ENCODE data around the gene C1QTNF6. TPM values are rescaled to one million over a fixed set of nuclear protein-coding genes. Genes with fewer than 3 reads are reported as not detected.
"Not testable (repeated sequence)": the region's sequence is repeated elsewhere in the genome, so short reads cannot be mapped to it uniquely, and the experiment has no call there.

The C1QTNF6 gene
- total RNA-seq, 1 experiment from 2014 or later, result 15.2 TPM

DNA sequence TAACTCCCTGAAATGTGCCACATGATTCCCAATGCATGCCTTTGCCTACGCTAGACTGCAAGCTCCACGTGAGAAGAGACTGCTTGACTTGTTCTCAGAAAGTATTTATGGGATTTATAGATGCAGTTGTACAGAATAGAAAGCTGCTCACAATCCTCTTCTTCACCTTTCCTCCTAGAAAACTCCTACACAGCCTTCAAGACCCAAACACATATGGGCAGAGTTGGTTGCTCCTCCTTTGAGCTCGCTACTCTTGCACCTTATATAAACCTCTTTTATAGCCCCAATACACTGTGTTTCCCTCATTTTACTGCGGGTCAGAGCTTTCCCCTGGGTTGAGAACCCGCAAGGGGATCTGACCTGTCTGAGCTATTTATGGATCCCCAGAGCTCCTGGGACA, 16.4 kb downstream of the C1QTNF6 start:
- ChIA-PET POLR2A (no interaction called here), CTCF (no interaction called here), RAD21 (ENCODE audit: low non-redundant PET in 1 of 2, low total read pairs in 2 of 2, uncharacterized antibody in 2 of 2, unreplicated experiment in 2 of 2) (no interaction called here)
- Histone ChIP-seq H3K9me2 (ENCODE audit: insufficient read depth) (no peaks in the 10 kb centered on the region), H3K9me3 (ENCODE audit: control insufficient read depth in 1 of 2, insufficient read depth in 1 of 2, low read depth in 1 of 2, low read length in 2 of 2) (no peaks in the 10 kb centered on the region), H2AFZ (ENCODE audit: low read depth, low read length, poor library complexity, severe bottlenecking) (no peak overlapping the region), H3K4me1 (ENCODE audit: control insufficient read depth in 1 of 2, insufficient read depth in 2 of 2, low read length in 2 of 2) (peaks cover 0 to 15% of the 10 kb centered on the region in 2 experiments; a peak in 2 of 4 replicates), H3K79me2 (ENCODE audit: insufficient read depth, low read length) (no peaks in the 10 kb centered on the region), H3K27ac (ENCODE audit: low read depth, low read length) (no peak overlapping the region), H3K9ac (ENCODE audit: low read length) (no peak overlapping the region), H4K20me1 (ENCODE audit: insufficient read depth) (no peaks in the 10 kb centered on the region), H3K36me3 (ENCODE audit: control insufficient read depth in 1 of 2, insufficient read depth in 2 of 2, low read length in 2 of 2) (no peaks in the 10 kb centered on the region), H3K4me3 (replicated peaks in 1 of 2; ENCODE audit: low read depth in 1 of 2, low read length in 2 of 2) (no peak overlapping the region), H3K27me3 (ENCODE audit: insufficient read depth, low read length) (no peaks in the 10 kb centered on the region), H3K4me2 (ENCODE audit: low read length) (no peak overlapping the region)
- no peak for ATAC-seq
- DNase-seq (ENCODE audit: low read depth, low spot score), result no peak
- intact Hi-C loops (cut with micrococcal nuclease), result no loop called here
- no TSS peak for BruUV-seq (replicated peaks)
- TF ChIP-seq, protein P1, sequence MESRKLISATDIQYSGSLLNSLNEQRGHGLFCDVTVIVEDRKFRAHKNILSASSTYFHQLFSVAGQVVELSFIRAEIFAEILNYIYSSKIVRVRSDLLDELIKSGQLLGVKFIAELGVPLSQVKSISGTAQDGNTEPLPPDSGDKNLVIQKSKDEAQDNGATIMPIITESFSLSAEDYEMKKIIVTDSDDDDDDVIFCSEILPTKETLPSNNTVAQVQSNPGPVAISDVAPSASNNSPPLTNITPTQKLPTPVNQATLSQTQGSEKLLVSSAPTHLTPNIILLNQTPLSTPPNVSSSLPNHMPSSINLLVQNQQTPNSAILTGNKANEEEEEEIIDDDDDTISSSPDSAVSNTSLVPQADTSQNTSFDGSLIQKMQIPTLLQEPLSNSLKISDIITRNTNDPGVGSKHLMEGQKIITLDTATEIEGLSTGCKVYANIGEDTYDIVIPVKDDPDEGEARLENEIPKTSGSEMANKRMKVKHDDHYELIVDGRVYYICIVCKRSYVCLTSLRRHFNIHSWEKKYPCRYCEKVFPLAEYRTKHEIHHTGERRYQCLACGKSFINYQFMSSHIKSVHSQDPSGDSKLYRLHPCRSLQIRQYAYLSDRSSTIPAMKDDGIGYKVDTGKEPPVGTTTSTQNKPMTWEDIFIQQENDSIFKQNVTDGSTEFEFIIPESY (IDR thresholded peaks at IDR 0.05; ENCODE audit: extremely low read depth, insufficient replicate concordance, low read length), result no peak
- no peak for TF ChIP-seq EGR1 (IDR thresholded peaks at IDR 0.05; ENCODE audit: low read depth)
- no peak for TF ChIP-seq REST (IDR thresholded peaks at IDR 0.05; ENCODE audit: low read depth)
- TF ChIP-seq YY1 (IDR thresholded peaks at IDR 0.05; ENCODE audit: extremely low read depth, insufficient replicate concordance, low read depth, low read length), result no peak
- TF ChIP-seq POLR2AphosphoS5 (IDR thresholded peaks at IDR 0.05; ENCODE audit: low read depth, low read length), result no peak
- TF ChIP-seq RAD21 (IDR thresholded peaks at IDR 0.05; ENCODE audit: low read depth), result no peak
- TF ChIP-seq SIN3A (IDR thresholded peaks at IDR 0.05; ENCODE audit: low read depth), result no peak
- TF ChIP-seq ELF1 (IDR thresholded peaks at IDR 0.05; ENCODE audit: borderline replicate concordance, low read depth), result no peak
- no peak for TF ChIP-seq CBX3 (IDR thresholded peaks at IDR 0.05; ENCODE audit: low read depth)
- no peak for TF ChIP-seq FOSL1 (IDR thresholded peaks at IDR 0.05; ENCODE audit: low read depth)
- no peak for TF ChIP-seq ATF3 (IDR thresholded peaks at IDR 0.05)

DNA sequence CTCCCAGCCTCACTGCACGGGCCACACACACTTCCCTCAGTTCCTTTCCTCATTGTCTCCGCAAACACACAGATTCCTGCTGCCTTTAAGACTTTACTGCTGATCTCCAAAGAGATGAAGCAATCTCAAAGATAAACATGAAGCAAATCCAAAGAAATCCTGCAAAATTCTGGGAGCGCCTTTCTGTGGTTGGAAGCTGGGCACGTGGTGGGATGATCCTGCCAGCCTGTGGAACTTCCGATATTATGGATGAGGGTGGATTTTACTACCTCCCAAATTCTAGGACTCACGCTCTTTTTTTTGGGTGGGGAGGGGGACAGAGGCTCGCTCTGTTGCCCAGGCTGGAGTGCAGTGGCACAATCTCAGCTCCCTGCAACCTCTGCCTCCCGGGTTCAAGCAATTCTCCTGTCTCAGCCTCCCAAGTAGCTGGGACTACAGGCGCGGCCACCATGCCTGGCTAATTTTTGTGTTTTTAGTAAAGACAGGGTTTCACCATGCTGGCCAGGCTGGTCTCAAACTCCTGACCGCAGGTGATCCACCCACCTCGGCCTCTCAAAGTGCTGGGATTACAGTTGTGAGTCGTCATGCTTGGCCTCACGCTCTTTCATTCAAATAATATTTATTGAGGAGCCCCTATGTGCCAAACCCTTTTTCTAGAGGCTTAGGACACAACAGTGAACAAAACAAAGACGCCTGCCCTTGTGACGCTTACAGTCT, 17.2 kb downstream of the C1QTNF6 start:
- H3K4me2 ChIP-seq (ENCODE audit: low read length); H3K36me3 ChIP-seq (ENCODE audit: control insufficient read depth in 1 of 2, insufficient read depth in 2 of 2, low read length in 2 of 2); H3K9me3 ChIP-seq (ENCODE audit: control insufficient read depth in 1 of 2, insufficient read depth in 1 of 2, low read depth in 1 of 2, low read length in 2 of 2); H3K9me2 ChIP-seq (ENCODE audit: insufficient read depth); ATAC-seq; H3K4me3 ChIP-seq (replicated peaks in 1 of 2; ENCODE audit: low read depth in 1 of 2, low read length in 2 of 2); POLR2A ChIA-PET; CTCF ChIA-PET; BruUV-seq (replicated peaks); RAD21 ChIA-PET (ENCODE audit: low non-redundant PET in 1 of 2, low total read pairs in 2 of 2, uncharacterized antibody in 2 of 2, unreplicated experiment in 2 of 2); H3K79me2 ChIP-seq (ENCODE audit: insufficient read depth, low read length); intact Hi-C loops (cut with micrococcal nuclease); DNase-seq (ENCODE audit: low read depth, low spot score); H2AFZ ChIP-seq (ENCODE audit: low read depth, low read length, poor library complexity, severe bottlenecking); H4K20me1 ChIP-seq (ENCODE audit: insufficient read depth); H3K27ac ChIP-seq (ENCODE audit: low read depth, low read length); H3K27me3 ChIP-seq (ENCODE audit: insufficient read depth, low read length); H3K9ac ChIP-seq (ENCODE audit: low read length): not testable (repeated sequence)
- peaks cover 0 to 21% of the 10 kb centered on the region in 2 experiments; a peak in 2 of 4 replicates for H3K4me1 ChIP-seq (ENCODE audit: control insufficient read depth in 1 of 2, insufficient read depth in 2 of 2, low read length in 2 of 2)

Measured in HCT116 (cell line).